HepG2 (cell line): Measurements from ENCODE around the gene UNC5C. TPM values are rescaled to one million over a fixed set of nuclear protein-coding genes. Genes with fewer than 3 reads are reported as not detected.

ENCODE experiments used
- ATAC-seq: fragments of 200-7000 bp; cut with Tn5 transposase; 3 replicates; pipeline ENCODE4 v1.9.1; 2020; ENCODE audit warnings: mild to moderate bottlenecking, moderate library complexity
- BruUV-seq: library from RNA; stranded (reverse); fragments of 400-500 nt; replicated peaks from 2 replicates; lab custom pipeline; 2021; lab: Mats Ljungman, UMichigan
- CTCF ChIA-PET: fragments of 300-600 bp; formaldehyde crosslinking; extraction: SDS; loops from one replicate; lab custom pipeline; 2021; ENCODE audit warnings: low total read pairs, inconsistent platforms, low intra/inter-chr PET ratio; lab: Yijun Ruan, JAX
- POLR2A ChIA-PET: fragments of 350-600 bp; sonication (Branson Sonifier 250); formaldehyde crosslinking; loops from one replicate; lab custom pipeline; 2020; ENCODE audit warnings: antibody characterized with exemption, inconsistent platforms; lab: Yijun Ruan, JAX
- DNase-seq: peaks from one replicate; pipeline ENCODE4 v3.0.0-alpha.2; 2015; ENCODE audit warnings: low spot score
- FAIRE-seq: peaks from 3 replicates; lab custom pipeline; 2011; peaks lifted over from hg19 to GRCh38; lab: Jason Lieb, UNC
- H2AFZ ChIP-seq: one replicate; pipeline ENCODE4 v1.6.1; 2011; ENCODE audit warnings: low read length, inconsistent platforms
- H3K27ac ChIP-seq: fragments of 300-600 bp; 3 replicates; pipeline ENCODE4 v1.8.0; 2011; ENCODE audit warnings: mixed run types, mild to moderate bottlenecking, mixed read lengths, low read length, inconsistent platforms; ENCODE audit not compliant: insufficient read depth; ENCODE audit errors: extremely low read length
- H3K27me3 ChIP-seq, 2 experiments: fragments of 200-600 bp in 1 of 2; 2 replicates in 1 of 2; 3 replicates in 1 of 2; pipeline versions ENCODE4 v1.6.0 to v1.8.0; 2011; ENCODE audit warnings: low read length in 2 of 2, mild to moderate bottlenecking in 2 of 2, moderate library complexity in 2 of 2, inconsistent platforms in 1 of 2; ENCODE audit not compliant: insufficient read depth in 2 of 2, control insufficient read depth in 1 of 2
- H3K36me3 ChIP-seq, 2 experiments: fragments of 200-600 bp in 1 of 2; replicated peaks in 1 of 2; 2 replicates in 1 of 2; 3 replicates in 1 of 2; pipeline versions ENCODE4 v1.5.1 to v1.8.0; 2011; ENCODE audit warnings: low read length in 2 of 2, inconsistent platforms in 1 of 2; ENCODE audit not compliant: insufficient read depth in 2 of 2, control insufficient read depth in 1 of 2
- H3K4me1 ChIP-seq: 2 replicates; pipeline ENCODE4 v1.5.1; 2012; ENCODE audit warnings: low read length, inconsistent platforms; ENCODE audit not compliant: insufficient read depth
- H3K4me2 ChIP-seq: 2 replicates; pipeline ENCODE4 v1.6.0; 2011; ENCODE audit warnings: low read depth, low read length, inconsistent platforms
- H3K4me3 ChIP-seq, 3 experiments: fragments of 200-600 bp in 1 of 3; sonication (generic), shearing (Covaris generic) in 1 of 3; replicated peaks in 1 of 3; 2 replicates each; pipeline ENCODE4 v1.5.1; 2011 to 2016; ENCODE audit warnings: low read length in 3 of 3, inconsistent platforms in 2 of 3, low read depth in 2 of 3, mild to moderate bottlenecking in 2 of 3, control low read depth in 1 of 3, mixed read lengths in 1 of 3; ENCODE audit not compliant: insufficient read depth in 1 of 3
- H3K79me2 ChIP-seq: one replicate; pipeline ENCODE4 v1.6.1; 2011; ENCODE audit warnings: low read length, inconsistent platforms; ENCODE audit not compliant: insufficient read depth
- H3K9ac ChIP-seq: 2 replicates; pipeline ENCODE4 v1.6.0; 2011; ENCODE audit warnings: mild to moderate bottlenecking, low read depth, low read length, inconsistent platforms; ENCODE audit not compliant: insufficient read depth
- H3K9me3 ChIP-seq: 2 replicates; pipeline ENCODE4 v1.5.1; 2012; ENCODE audit warnings: mild to moderate bottlenecking, low read length
- H4K20me1 ChIP-seq: 2 replicates; pipeline ENCODE4 v1.6.0; 2011; ENCODE audit warnings: inconsistent platforms, mild to moderate bottlenecking, low read length, moderate library complexity; ENCODE audit not compliant: insufficient read depth
- CHCHD3 ChIP-seq: sonication (generic); formaldehyde crosslinking; IDR thresholded peaks from 2 replicates; pipeline ENCODE4 v1.8.0; 2022; ENCODE audit warnings: mild to moderate bottlenecking, missing genetic modification reagents, moderate library complexity
- POGK ChIP-seq: sonication (generic); formaldehyde crosslinking; conservative IDR thresholded peaks from 2 replicates; pipeline ENCODE4 v1.8.0; 2022; ENCODE audit warnings: mild to moderate bottlenecking, moderate library complexity, missing genetic modification reagents
- RFXANK ChIP-seq: IDR thresholded peaks from 2 replicates; pipeline ENCODE4 v1.6.1; 2016
- ZBTB1 ChIP-seq: sonication (generic); formaldehyde crosslinking; IDR thresholded peaks from 2 replicates; pipeline ENCODE4 v1.4.0; 2020; ENCODE audit warnings: missing genetic modification reagents, borderline replicate concordance
- ZHX1 ChIP-seq: sonication (generic); formaldehyde crosslinking; IDR thresholded peaks from 2 replicates; pipeline ENCODE4 v1.8.1; 2022; ENCODE audit warnings: low read depth, mild to moderate bottlenecking, missing genetic modification reagents
- in situ Hi-C: cut with HindIII; loops from 2 replicates; pipeline ENCODE4 v1.10.0; 2017; ENCODE audit warnings: low pct_unique_long_range_greater_than_20kb; ENCODE audit not compliant: extremely low pct_ligation_motif_present
- intact Hi-C: fragments of 100-400 bp; cut with micrococcal nuclease; formaldehyde crosslinking; loops from one replicate; pipeline ENCODE4 v1.10.0; 2022; ENCODE audit not compliant: unreplicated experiment
- polyA plus RNA-seq, 8 experiments: library from polyadenylated mRNA; depleted of rRNA in 3 of 8; stranded (reverse) in 7 of 8; unstranded in 1 of 8; fragments of >200 nt; fragmentation: Illumina TruSeq in 4 of 8; extraction: Trizol in 4 of 8; gene quantifications; 2 replicates each; pipeline versions ENCODE4 v1.2.1 to v1.2.3, GENCODE V29; 2011 to 2016; ENCODE audit warnings: low read depth in 4 of 8, missing spikeins in 1 of 8, mixed read lengths in 1 of 8; ENCODE audit not compliant: insufficient read depth in 1 of 8
- total RNA-seq, 5 experiments: library from RNA; depleted of rRNA; stranded (reverse); fragments of >200 nt; fragmentation: Illumina TruSeq; extraction: Trizol; gene quantifications; 2 replicates each; pipeline ENCODE4 v1.2.3, GENCODE V29; 2016; ENCODE audit warnings: low read depth in 1 of 5

The UNC5C gene
- total and polyA plus RNA-seq, 2 of the 13 experiments (the other 11 are each of a cell fraction or from before 2014, with no cell fraction given) = not detected

- Histone ChIP-seq H3K9ac (no peak overlapping the region), H3K36me3 (no peaks in the 10 kb centered on the region), H2AFZ (no peak overlapping the region), H3K79me2 (no peaks in the 10 kb centered on the region), H3K9me3 (no peaks in the 10 kb centered on the region), H3K27ac (no peak overlapping the region), H3K27me3 (no peaks in the 10 kb centered on the region), H4K20me1 (no peaks in the 10 kb centered on the region), H3K4me1 (no peaks in the 10 kb centered on the region), H3K4me3 (no peak overlapping the region), H3K4me2 (no peak overlapping the region)
- intact Hi-C loops = no loop called here
- ATAC-seq (no peak), FAIRE-seq (no peak), DNase-seq (no peak)
- ChIA-PET POLR2A (no interaction called here), CTCF (no interaction called here)
- no TSS peak for BruUV-seq
- TF ChIP-seq ZHX1 (CRISPR knock-in tag) (no peak), ZBTB1 (no peak), POGK (CRISPR knock-in tag) (no peak), CHCHD3 (CRISPR knock-in tag) (no peak), RFXANK (CRISPR knock-in tag) (no peak)
- in situ Hi-C loops = no loop called here
Measured at GRCh38 chr4:95388911-95389310, 159.9 kb downstream of the UNC5C start.
